HepG2 (cell line): ENCODE results near the gene CADM1. TPM values are rescaled to one million over a fixed set of nuclear protein-coding genes. Genes with fewer than 3 reads are reported as not detected.

ENCODE experiments used
- ATAC-seq: fragments of 200-7000 bp; cut with Tn5 transposase; 3 replicates; pipeline ENCODE4 v1.9.1; 2020; ENCODE audit warnings: mild to moderate bottlenecking, moderate library complexity
- BruUV-seq: library from RNA; stranded (reverse); fragments of 400-500 nt; replicated peaks from 2 replicates; lab custom pipeline; 2021; lab: Mats Ljungman, UMichigan
- CTCF ChIA-PET: fragments of 300-600 bp; formaldehyde crosslinking; extraction: SDS; loops from one replicate; lab custom pipeline; 2021; ENCODE audit warnings: low total read pairs, inconsistent platforms, low intra/inter-chr PET ratio; lab: Yijun Ruan, JAX
- POLR2A ChIA-PET: fragments of 350-600 bp; sonication (Branson Sonifier 250); formaldehyde crosslinking; loops from one replicate; lab custom pipeline; 2020; ENCODE audit warnings: antibody characterized with exemption, inconsistent platforms; lab: Yijun Ruan, JAX
- DNase-seq: peaks from one replicate; pipeline ENCODE4 v3.0.0-alpha.2; 2015; ENCODE audit warnings: low spot score
- FAIRE-seq: peaks from 3 replicates; lab custom pipeline; 2011; peaks lifted over from hg19 to GRCh38; lab: Jason Lieb, UNC
- H2AFZ ChIP-seq: one replicate; pipeline ENCODE4 v1.6.1; 2011; ENCODE audit warnings: low read length, inconsistent platforms
- H3K27ac ChIP-seq: fragments of 300-600 bp; 3 replicates; pipeline ENCODE4 v1.8.0; 2011; ENCODE audit warnings: mixed run types, mild to moderate bottlenecking, mixed read lengths, low read length, inconsistent platforms; ENCODE audit not compliant: insufficient read depth; ENCODE audit errors: extremely low read length
- H3K27me3 ChIP-seq, 2 experiments: fragments of 200-600 bp in 1 of 2; 2 replicates in 1 of 2; 3 replicates in 1 of 2; pipeline versions ENCODE4 v1.6.0 to v1.8.0; 2011; ENCODE audit warnings: low read length in 2 of 2, mild to moderate bottlenecking in 2 of 2, moderate library complexity in 2 of 2, inconsistent platforms in 1 of 2; ENCODE audit not compliant: insufficient read depth in 2 of 2, control insufficient read depth in 1 of 2
- H3K36me3 ChIP-seq, 2 experiments: fragments of 200-600 bp in 1 of 2; replicated peaks in 1 of 2; 2 replicates in 1 of 2; 3 replicates in 1 of 2; pipeline versions ENCODE4 v1.5.1 to v1.8.0; 2011; ENCODE audit warnings: low read length in 2 of 2, inconsistent platforms in 1 of 2; ENCODE audit not compliant: insufficient read depth in 2 of 2, control insufficient read depth in 1 of 2
- H3K4me1 ChIP-seq: 2 replicates; pipeline ENCODE4 v1.5.1; 2012; ENCODE audit warnings: low read length, inconsistent platforms; ENCODE audit not compliant: insufficient read depth
- H3K4me2 ChIP-seq: 2 replicates; pipeline ENCODE4 v1.6.0; 2011; ENCODE audit warnings: low read depth, low read length, inconsistent platforms
- H3K4me3 ChIP-seq, 3 experiments: fragments of 200-600 bp in 1 of 3; sonication (generic), shearing (Covaris generic) in 1 of 3; replicated peaks in 1 of 3; 2 replicates each; pipeline ENCODE4 v1.5.1; 2011 to 2016; ENCODE audit warnings: low read length in 3 of 3, inconsistent platforms in 2 of 3, low read depth in 2 of 3, mild to moderate bottlenecking in 2 of 3, control low read depth in 1 of 3, mixed read lengths in 1 of 3; ENCODE audit not compliant: insufficient read depth in 1 of 3
- H3K79me2 ChIP-seq: one replicate; pipeline ENCODE4 v1.6.1; 2011; ENCODE audit warnings: low read length, inconsistent platforms; ENCODE audit not compliant: insufficient read depth
- H3K9ac ChIP-seq: 2 replicates; pipeline ENCODE4 v1.6.0; 2011; ENCODE audit warnings: mild to moderate bottlenecking, low read depth, low read length, inconsistent platforms; ENCODE audit not compliant: insufficient read depth
- H3K9me3 ChIP-seq: 2 replicates; pipeline ENCODE4 v1.5.1; 2012; ENCODE audit warnings: mild to moderate bottlenecking, low read length
- H4K20me1 ChIP-seq: 2 replicates; pipeline ENCODE4 v1.6.0; 2011; ENCODE audit warnings: inconsistent platforms, mild to moderate bottlenecking, low read length, moderate library complexity; ENCODE audit not compliant: insufficient read depth
- DDIT3 ChIP-seq: sonication (generic); formaldehyde crosslinking; IDR thresholded peaks from 2 replicates; pipeline ENCODE4 v1.4.0; 2020; ENCODE audit warnings: mild to moderate bottlenecking, missing genetic modification reagents
- IRF1 ChIP-seq: sonication (generic); formaldehyde crosslinking; IDR thresholded peaks from 2 replicates; pipeline ENCODE4 v1.4.0; 2020; ENCODE audit warnings: low read depth, mild to moderate bottlenecking, missing genetic modification reagents
- MLX ChIP-seq: IDR thresholded peaks from 2 replicates; pipeline ENCODE4 v1.6.1; 2016
- U2AF1 ChIP-seq: fragments of 200-400 bp; formaldehyde crosslinking; optimal IDR thresholded peaks from 2 replicates; pipeline ENCODE3; 2017; ENCODE audit warnings: mild to moderate bottlenecking, low read depth, low read length
- ZNF12 ChIP-seq: sonication (generic); formaldehyde crosslinking; IDR thresholded peaks from 2 replicates; pipeline ENCODE4 v1.5.0; 2020; ENCODE audit warnings: missing genetic modification reagents
- ZNF30 ChIP-seq: sonication (generic); formaldehyde crosslinking; IDR thresholded peaks from 2 replicates; pipeline ENCODE4 v1.5.0; 2020; ENCODE audit warnings: mild to moderate bottlenecking, missing genetic modification reagents
- WGBS: methylation state at CpG from one replicate; pipeline ENCODE4 v1.1.6; 2017; ENCODE audit warnings: low lambda C conversion rate; 5-methylcytosine and 5-hydroxymethylcytosine counted together
- in situ Hi-C: cut with HindIII; loops from 2 replicates; pipeline ENCODE4 v1.10.0; 2017; ENCODE audit warnings: low pct_unique_long_range_greater_than_20kb; ENCODE audit not compliant: extremely low pct_ligation_motif_present
- intact Hi-C: fragments of 100-400 bp; cut with micrococcal nuclease; formaldehyde crosslinking; loops from one replicate; pipeline ENCODE4 v1.10.0; 2022; ENCODE audit not compliant: unreplicated experiment
- polyA plus RNA-seq, 8 experiments: library from polyadenylated mRNA; depleted of rRNA in 3 of 8; stranded (reverse) in 7 of 8; unstranded in 1 of 8; fragments of >200 nt; fragmentation: Illumina TruSeq in 4 of 8; extraction: Trizol in 4 of 8; gene quantifications; 2 replicates each; pipeline versions ENCODE4 v1.2.1 to v1.2.3, GENCODE V29; 2011 to 2016; ENCODE audit warnings: low read depth in 4 of 8, missing spikeins in 1 of 8, mixed read lengths in 1 of 8; ENCODE audit not compliant: insufficient read depth in 1 of 8
- total RNA-seq, 5 experiments: library from RNA; depleted of rRNA; stranded (reverse); fragments of >200 nt; fragmentation: Illumina TruSeq; extraction: Trizol; gene quantifications; 2 replicates each; pipeline ENCODE4 v1.2.3, GENCODE V29; 2016; ENCODE audit warnings: low read depth in 1 of 5

Gene CADM1
- total and polyA plus RNA-seq, 2 of the 13 experiments (the other 11 are each of a cell fraction or from before 2014, with no cell fraction given) = 71.3 to 122 TPM

GRCh38 chr11:115311949-115312348 lies 192.3 kb downstream of the CADM1 start:
- in situ Hi-C loops = no loop called here

More at GRCh38 chr11:115311949-115312348, 192.3 kb downstream of the CADM1 start:
- peaks cover 7% of the 10 kb centered on the region; the same call in 1 of the 2 replicates for H3K4me1 ChIP-seq
- no peaks in the 10 kb centered on the region for H3K27me3 ChIP-seq
- no TSS peak for BruUV-seq
- POLR2A ChIA-PET = no interaction called here
- no peak overlapping the region for H3K4me2 ChIP-seq
- ATAC-seq (no peak), FAIRE-seq (no peak), DNase-seq (no peak)
- no peak overlapping the region for H2AFZ ChIP-seq
- no peaks in the 10 kb centered on the region for H3K9me3 ChIP-seq
- CTCF ChIA-PET = no interaction called here
- H3K27ac ChIP-seq = no peak overlapping the region
- intact Hi-C loops = no loop called here
- no peak overlapping the region for H3K4me3 ChIP-seq
- no peak overlapping the region for H3K9ac ChIP-seq
- H4K20me1 ChIP-seq = no peaks in the 10 kb centered on the region
- no peak for TF ChIP-seq ZNF30 (CRISPR knock-in tag)
- TF ChIP-seq U2AF1 = no peak
- TF ChIP-seq DDIT3 (CRISPR knock-in tag) = no peak
- TF ChIP-seq MLX (CRISPR knock-in tag) = no peak
- peak; percentile 93 for TF ChIP-seq ZNF12 (CRISPR knock-in tag)
- no peak for TF ChIP-seq IRF1 (CRISPR knock-in tag)
- no peaks in the 10 kb centered on the region for H3K79me2 ChIP-seq
- 93% methylated on average over 3 of the region's 3 CpGs for WGBS
- no peaks in the 10 kb centered on the region; a peak in 1 of 5 replicates for H3K36me3 ChIP-seq
